ENCODE measurements around the gene DOCK8. TPM values are rescaled to one million over a fixed set of nuclear protein-coding genes. Genes with fewer than 3 reads are reported as not detected.
"Not testable (repeated sequence)": the region's sequence is repeated elsewhere in the genome, so short reads cannot be mapped to it uniquely, and the experiment has no call there.

The DOCK8 gene
- total RNA-seq, 2 experiments from 2014 or later: 110 to 114 TPM

- intact Hi-C loops (cut with micrococcal nuclease); H3K36me3 Mint-ChIP-seq (ENCODE audit: low read depth); H3K27ac Mint-ChIP-seq; H3K4me3 Mint-ChIP-seq; CTCF ChIA-PET; H3K9me3 Mint-ChIP-seq; H3K27me3 Mint-ChIP-seq (ENCODE audit: low read depth); H3K4me1 Mint-ChIP-seq (ENCODE audit: low read depth); DNase-seq: not testable (repeated sequence)
Measured at GRCh38 chr9:231625-232024, 17.0 kb downstream of the DOCK8 start.

GRCh38 chr9:233708-234107, 19.0 kb downstream of the DOCK8 start:
- H3K4me3 Mint-ChIP-seq; DNase-seq; intact Hi-C loops (cut with micrococcal nuclease); H3K36me3 Mint-ChIP-seq (ENCODE audit: low read depth); CTCF ChIA-PET; H3K27ac Mint-ChIP-seq; H3K27me3 Mint-ChIP-seq (ENCODE audit: low read depth); H3K9me3 Mint-ChIP-seq: not testable (repeated sequence)
- H3K4me1 Mint-ChIP-seq (ENCODE audit: low read depth): peaks cover 12% of the 10 kb centered on the region

GRCh38 chr9:237141-237857, 22.6 kb downstream of the DOCK8 start:
- Mint-ChIP-seq H3K27ac (no peak overlapping the region), H3K36me3 (ENCODE audit: low read depth) (no peaks in the 10 kb centered on the region), H3K4me1 (ENCODE audit: low read depth) (peaks cover 12% of the 10 kb centered on the region), H3K9me3 (peaks cover 5% of the 10 kb centered on the region), H3K27me3 (ENCODE audit: low read depth) (no peaks in the 10 kb centered on the region), H3K4me3 (no peak overlapping the region)
- CTCF ChIA-PET: interaction anchor here (0.5 to 1.0 kb wide), 3 partner anchors 15 to 601 kb away, joined by 3 to 4 read pairs (median 3); no protein-coding TSS in a partner anchor
- intact Hi-C loops (cut with micrococcal nuclease): no loop called here
- no peak for DNase-seq

- intact Hi-C loops (cut with micrococcal nuclease): no loop called here
- Mint-ChIP-seq H3K27ac (peak overlapping the region; percentile 19), H3K4me3 (no peak overlapping the region), H3K4me1 (ENCODE audit: low read depth) (peaks cover 12% of the 10 kb centered on the region), H3K27me3 (ENCODE audit: low read depth) (no peaks in the 10 kb centered on the region), H3K36me3 (ENCODE audit: low read depth) (no peaks in the 10 kb centered on the region), H3K9me3 (peaks cover 5% of the 10 kb centered on the region)
- DNase-seq: no peak
- CTCF ChIA-PET: interaction anchor here (0.5 kb wide), 1 partner anchor 15 kb away, joined by 3 read pairs; no protein-coding TSS in a partner anchor
Measured at GRCh38 chr9:237858-238345, 23.2 kb downstream of the DOCK8 start.

- Mint-ChIP-seq H3K27ac (no peak overlapping the region), H3K9me3 (no peaks in the 10 kb centered on the region), H3K4me1 (ENCODE audit: low read depth) (peaks cover 6% of the 10 kb centered on the region), H3K36me3 (ENCODE audit: low read depth) (no peaks in the 10 kb centered on the region), H3K27me3 (ENCODE audit: low read depth) (no peaks in the 10 kb centered on the region), H3K4me3 (no peak overlapping the region)
- intact Hi-C loops (cut with micrococcal nuclease): no loop called here
- CTCF ChIA-PET: interaction anchor here (0.6 kb wide), 1 partner anchor 42 kb away, joined by 3 read pairs; no protein-coding TSS in a partner anchor
- DNase-seq: no peak
Measured at GRCh38 chr9:242461-243080, 27.9 kb downstream of the DOCK8 start.

- Mint-ChIP-seq H3K27me3 (ENCODE audit: low read depth) (no peaks in the 10 kb centered on the region), H3K36me3 (ENCODE audit: low read depth) (no peaks in the 10 kb centered on the region), H3K27ac (no peak overlapping the region), H3K4me1 (ENCODE audit: low read depth) (peaks cover 12% of the 10 kb centered on the region), H3K4me3 (no peak overlapping the region), H3K9me3 (no peaks in the 10 kb centered on the region)
- intact Hi-C loops (cut with micrococcal nuclease): no loop called here
- DNase-seq: no peak
- CTCF ChIA-PET: no interaction called here
Measured at GRCh38 chr9:248278-248961, 33.8 kb downstream of the DOCK8 start.

GRCh38 chr9:249025-249424, 34.4 kb downstream of the DOCK8 start:
- CTCF ChIA-PET: no interaction called here
- H3K4me1 Mint-ChIP-seq (ENCODE audit: low read depth): peaks cover 12% of the 10 kb centered on the region
- H3K36me3 Mint-ChIP-seq (ENCODE audit: low read depth): no peaks in the 10 kb centered on the region
- H3K4me3 Mint-ChIP-seq: no peak overlapping the region
- peak; percentile 16 for DNase-seq
- H3K27ac Mint-ChIP-seq: no peak overlapping the region
- intact Hi-C loops (cut with micrococcal nuclease): no loop called here
- H3K9me3 Mint-ChIP-seq: no peaks in the 10 kb centered on the region
- no peaks in the 10 kb centered on the region for H3K27me3 Mint-ChIP-seq (ENCODE audit: low read depth)

GRCh38 chr9:250039-250438, 35.4 kb downstream of the DOCK8 start:
- Mint-ChIP-seq H3K9me3 (no peaks in the 10 kb centered on the region), H3K36me3 (ENCODE audit: low read depth) (no peaks in the 10 kb centered on the region), H3K27me3 (ENCODE audit: low read depth) (no peaks in the 10 kb centered on the region), H3K4me1 (ENCODE audit: low read depth) (peaks cover 12% of the 10 kb centered on the region), H3K27ac (no peak overlapping the region), H3K4me3 (no peak overlapping the region)
- intact Hi-C loops (cut with micrococcal nuclease): no loop called here
- CTCF ChIA-PET: no interaction called here
- no peak for DNase-seq

GRCh38 chr9:250625-251024, 36.0 kb downstream of the DOCK8 start:
- intact Hi-C loops (cut with micrococcal nuclease): no loop called here
- DNase-seq: no peak
- CTCF ChIA-PET: interaction anchor here (0.6 kb wide), 1 partner anchor 29 kb away, joined by 3 read pairs; no protein-coding TSS in a partner anchor
- no peaks in the 10 kb centered on the region for H3K9me3 Mint-ChIP-seq
- H3K27ac Mint-ChIP-seq: no peak overlapping the region
- H3K4me1 Mint-ChIP-seq (ENCODE audit: low read depth): peaks cover 12% of the 10 kb centered on the region
- H3K36me3 Mint-ChIP-seq (ENCODE audit: low read depth): no peaks in the 10 kb centered on the region
- no peak overlapping the region for H3K4me3 Mint-ChIP-seq
- no peaks in the 10 kb centered on the region for H3K27me3 Mint-ChIP-seq (ENCODE audit: low read depth)

- CTCF ChIA-PET: interaction anchor here (0.6 kb wide), 1 partner anchor 30 kb away, joined by 3 read pairs; no protein-coding TSS in a partner anchor
- Mint-ChIP-seq H3K36me3 (ENCODE audit: low read depth) (no peaks in the 10 kb centered on the region), H3K27ac (no peak overlapping the region), H3K4me1 (ENCODE audit: low read depth) (peaks cover 12% of the 10 kb centered on the region), H3K27me3 (ENCODE audit: low read depth) (no peaks in the 10 kb centered on the region), H3K4me3 (no peak overlapping the region), H3K9me3 (no peaks in the 10 kb centered on the region)
- no peak for DNase-seq
- intact Hi-C loops (cut with micrococcal nuclease): no loop called here
Measured at GRCh38 chr9:251398-251797, 36.7 kb downstream of the DOCK8 start.

GRCh38 chr9:253539-253938, 38.9 kb downstream of the DOCK8 start:
- intact Hi-C loops (cut with micrococcal nuclease): no loop called here
- H3K27ac Mint-ChIP-seq: no peak overlapping the region
- H3K4me3 Mint-ChIP-seq: no peak overlapping the region
- H3K27me3 Mint-ChIP-seq (ENCODE audit: low read depth): no peaks in the 10 kb centered on the region
- H3K9me3 Mint-ChIP-seq: no peaks in the 10 kb centered on the region
- peaks cover 8% of the 10 kb centered on the region for H3K4me1 Mint-ChIP-seq (ENCODE audit: low read depth)
- CTCF ChIA-PET: interaction anchor here (0.6 kb wide), 1 partner anchor 32 kb away, joined by 3 read pairs; no protein-coding TSS in a partner anchor
- DNase-seq: no peak
- no peaks in the 10 kb centered on the region for H3K36me3 Mint-ChIP-seq (ENCODE audit: low read depth)

GRCh38 chr9:254516-254915, 39.9 kb downstream of the DOCK8 start:
- CTCF ChIA-PET: no interaction called here
- Mint-ChIP-seq H3K27ac (no peak overlapping the region), H3K4me1 (ENCODE audit: low read depth) (no peaks in the 10 kb centered on the region), H3K36me3 (ENCODE audit: low read depth) (no peaks in the 10 kb centered on the region), H3K9me3 (no peaks in the 10 kb centered on the region), H3K4me3 (no peak overlapping the region), H3K27me3 (ENCODE audit: low read depth) (no peaks in the 10 kb centered on the region)
- intact Hi-C loops (cut with micrococcal nuclease): no loop called here
- no peak for DNase-seq

Measured in activated naive CD4-positive, alpha-beta T cell treated with anti-CD3 and anti-CD28 coated beads for 36 hours (primary cell).